Activated CD8-positive, alpha-beta memory T cell treated with anti-CD3 and anti-CD28 coated beads, Interleukin-2, amount 10 ng/mL, durations not matched to agents 7 days and 5 days (primary cell): ENCODE results near the gene NR1H3. TPM values are rescaled to one million over a fixed set of nuclear protein-coding genes. Genes with fewer than 3 reads are reported as not detected.
A peak's percentile ranks its signal among the peaks of the same experiment; 100 is the strongest.

ENCODE experiments used
- ATAC-seq: fragments of 150-1000 bp; cut with Tn5 transposase; one replicate; pipeline ENCODE4 v1.10.0; 2021; ENCODE audit warnings: moderate library complexity
- CTCF ChIA-PET: fragments of 350-600 bp; sonication (Branson Sonifier 250); formaldehyde crosslinking; loops from one replicate; lab custom pipeline; 2021; ENCODE audit warnings: antibody characterized with exemption; lab: Charles Lee
- DNase-seq: peaks from one replicate; pipeline ENCODE4 v3.0.0-alpha.2; 2020
- H3K27ac Mint-ChIP-seq: one replicate; pipeline ENCODE4 v1.8.0; 2021; ENCODE audit warnings: mild to moderate bottlenecking, mixed read lengths
- H3K27me3 Mint-ChIP-seq: one replicate; pipeline ENCODE4 v1.8.0; 2021; ENCODE audit warnings: mixed read lengths
- H3K36me3 Mint-ChIP-seq: one replicate; pipeline ENCODE4 v1.8.0; 2021; ENCODE audit warnings: mild to moderate bottlenecking, mixed read lengths
- H3K4me1 Mint-ChIP-seq: one replicate; pipeline ENCODE4 v1.8.0; 2021; ENCODE audit warnings: mixed read lengths
- H3K4me3 Mint-ChIP-seq: one replicate; pipeline ENCODE4 v1.8.0; 2021; ENCODE audit warnings: mild to moderate bottlenecking, moderate library complexity, mixed read lengths
- H3K9me3 Mint-ChIP-seq: one replicate; pipeline ENCODE4 v1.8.0; 2022; ENCODE audit warnings: low read depth, mixed read lengths
- total RNA-seq, 2 experiments: library from RNA; stranded (reverse); gene quantifications; one replicate each; pipeline ENCODE4 v1.2.3, GENCODE V29; 2021

NR1H3 gene
- total RNA-seq, 2 experiments from 2014 or later = 7.5 to 10.2 TPM

DNA sequence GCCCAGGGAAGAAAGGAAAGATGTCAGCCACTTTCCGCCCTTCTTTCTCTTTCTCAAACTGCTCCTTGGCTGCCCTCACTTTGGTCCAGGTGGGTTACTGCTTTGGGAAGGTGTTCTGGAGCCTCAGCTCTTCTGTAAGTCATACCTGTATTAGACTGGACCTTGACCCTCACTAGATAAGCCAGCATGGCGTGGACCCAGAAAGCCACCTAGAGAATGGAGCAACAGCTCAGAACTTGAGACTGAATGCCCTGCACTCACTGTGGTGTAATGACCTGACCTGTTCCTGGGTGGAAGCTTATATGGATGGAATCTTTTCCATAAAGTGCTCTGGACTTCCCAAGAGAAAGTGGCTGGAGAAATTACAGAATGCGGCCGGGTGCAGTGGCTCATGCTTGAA is 24.7 kb upstream of the NR1H3 start:
- ATAC-seq = no peak
- CTCF ChIA-PET = interaction anchor here (0.8 to 3.6 kb wide), 4 partner anchors 9 to 55 kb away, joined by 4 to 14 read pairs (median 7); partner anchors contain the start of genes ACP2 and ARFGAP2
- no peaks in the 10 kb centered on the region for H3K9me3 Mint-ChIP-seq
- H3K4me1 Mint-ChIP-seq = peaks cover 33% of the 10 kb centered on the region
- DNase-seq = no peak
- H3K4me3 Mint-ChIP-seq = no peak overlapping the region
- peaks cover 51% of the 10 kb centered on the region for H3K36me3 Mint-ChIP-seq
- H3K27me3 Mint-ChIP-seq = no peaks in the 10 kb centered on the region
- no peak overlapping the region for H3K27ac Mint-ChIP-seq

DNA sequence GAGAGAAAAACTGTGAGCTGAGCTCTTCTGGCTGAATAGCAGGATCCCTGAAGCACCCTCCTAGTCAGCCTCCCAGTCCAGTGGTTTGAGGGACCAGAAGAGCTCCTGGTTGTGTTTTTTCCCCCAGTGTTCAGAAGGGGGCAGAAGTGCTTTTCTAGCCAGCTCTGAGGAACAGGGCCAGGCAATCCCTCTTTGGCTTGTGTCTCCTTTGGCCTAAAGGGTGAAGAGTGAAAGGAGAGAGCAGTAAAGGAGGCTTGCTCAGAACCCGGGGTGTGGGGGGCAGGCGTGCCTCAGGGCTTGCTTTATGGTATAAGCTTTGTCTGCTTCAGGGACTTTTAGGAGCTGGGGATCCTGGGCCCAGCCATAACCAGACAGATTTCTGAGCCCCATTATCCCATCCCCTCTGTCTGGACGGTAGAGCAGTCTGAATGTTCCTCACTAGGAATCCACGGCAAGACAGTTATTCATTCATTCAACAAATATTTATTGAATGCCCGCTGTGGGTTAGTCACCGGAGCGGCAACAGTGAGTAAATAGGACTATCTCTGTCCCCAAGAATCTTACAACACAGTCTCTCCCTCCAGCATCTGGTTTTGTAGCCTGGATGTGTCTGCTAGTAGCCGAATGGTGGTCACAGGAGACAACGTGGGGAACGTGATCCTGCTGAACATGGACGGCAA is 23.7 kb upstream of the NR1H3 start:
- peaks cover 47% of the 10 kb centered on the region for H3K36me3 Mint-ChIP-seq
- peak overlapping the region; percentile 26 for H3K27ac Mint-ChIP-seq
- DNase-seq = no peak
- no peak overlapping the region for H3K4me3 Mint-ChIP-seq
- H3K27me3 Mint-ChIP-seq = no peaks in the 10 kb centered on the region
- CTCF ChIA-PET = interaction anchor here (0.6 to 3.6 kb wide), 7 partner anchors 8 to 56 kb away, joined by 3 to 14 read pairs (median 4); partner anchors contain the start of genes ACP2 and ARFGAP2
- H3K4me1 Mint-ChIP-seq = peaks cover 30% of the 10 kb centered on the region
- no peaks in the 10 kb centered on the region for H3K9me3 Mint-ChIP-seq
- peak; percentile 28 for ATAC-seq

DNA sequence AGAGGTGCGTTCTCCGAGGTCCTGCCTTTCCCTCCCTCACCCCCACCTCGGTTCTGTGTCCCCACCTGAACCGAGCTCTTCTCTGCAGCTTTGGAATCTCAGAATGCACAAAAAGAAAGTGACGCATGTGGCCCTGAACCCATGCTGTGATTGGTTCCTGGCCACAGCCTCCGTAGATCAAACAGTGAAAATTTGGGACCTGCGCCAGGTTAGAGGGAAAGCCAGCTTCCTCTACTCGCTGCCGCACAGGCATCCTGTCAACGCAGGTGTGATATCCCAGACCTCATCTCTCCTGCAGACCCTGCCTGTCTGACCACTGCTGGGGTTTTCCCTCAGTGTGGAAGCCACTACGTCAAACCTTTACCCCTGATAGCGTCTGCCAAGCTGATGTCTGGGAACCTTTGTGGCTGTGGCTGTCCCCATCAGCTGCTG is 23.1 kb upstream of the NR1H3 start:
- Mint-ChIP-seq H3K4me3 (no peak overlapping the region), H3K9me3 (no peaks in the 10 kb centered on the region), H3K27ac (peak overlapping the region; percentile 26), H3K36me3 (peaks cover 48% of the 10 kb centered on the region), H3K27me3 (no peaks in the 10 kb centered on the region), H3K4me1 (peaks cover 28% of the 10 kb centered on the region)
- CTCF ChIA-PET = interaction anchor here (1.0 to 3.6 kb wide), 3 partner anchors 14 to 57 kb away, joined by 3 to 14 read pairs (median 8); partner anchors contain the start of genes ACP2 and ARFGAP2
- ATAC-seq = peak; percentile 37
- DNase-seq = no peak

DNA sequence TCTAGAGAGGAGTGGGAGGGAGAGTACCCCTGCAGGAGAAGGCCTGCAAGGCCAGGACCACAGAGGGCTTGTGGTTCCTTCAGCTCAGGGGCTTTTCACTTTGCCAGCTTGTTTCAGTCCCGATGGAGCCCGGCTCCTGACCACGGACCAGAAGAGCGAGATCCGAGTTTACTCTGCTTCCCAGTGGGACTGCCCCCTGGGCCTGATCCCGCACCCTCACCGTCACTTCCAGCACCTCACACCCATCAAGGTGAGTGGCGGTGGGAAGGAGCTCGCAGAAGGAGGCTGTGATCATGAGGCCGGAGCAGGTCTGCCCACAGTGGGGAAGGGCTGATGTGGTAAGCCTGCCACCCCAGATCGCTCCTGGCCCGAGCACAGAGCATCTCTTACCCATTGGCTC is 22.6 kb upstream of the NR1H3 start:
- DNase-seq = no peak
- no peak overlapping the region for H3K4me3 Mint-ChIP-seq
- no peaks in the 10 kb centered on the region for H3K27me3 Mint-ChIP-seq
- peak overlapping the region; percentile 26 for H3K27ac Mint-ChIP-seq
- no peak for ATAC-seq
- CTCF ChIA-PET = interaction anchor here (1.0 to 3.6 kb wide), 3 partner anchors 14 to 57 kb away, joined by 3 to 14 read pairs (median 8); partner anchors contain the start of genes ACP2 and ARFGAP2
- H3K36me3 Mint-ChIP-seq = peaks cover 53% of the 10 kb centered on the region
- no peaks in the 10 kb centered on the region for H3K9me3 Mint-ChIP-seq
- peaks cover 28% of the 10 kb centered on the region for H3K4me1 Mint-ChIP-seq

DNA sequence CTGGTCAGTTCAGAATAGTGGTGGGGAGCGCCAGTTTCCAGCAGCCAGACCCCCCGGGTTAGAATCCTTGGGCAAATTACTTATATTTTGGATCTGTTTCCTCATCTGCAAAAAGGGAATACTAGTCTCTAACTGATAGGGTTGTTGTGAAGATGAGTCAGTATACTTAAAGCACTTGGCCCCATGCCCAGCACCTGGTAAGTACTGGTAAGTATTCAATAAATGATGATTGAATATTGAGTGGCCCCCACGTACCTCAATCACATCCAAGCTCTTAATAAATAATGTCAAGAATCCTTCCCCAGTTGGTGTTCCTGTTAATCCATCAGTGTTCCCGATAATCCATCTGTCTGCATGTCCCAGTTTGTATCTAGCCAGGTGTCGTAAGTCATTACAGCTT is 21.3 kb upstream of the NR1H3 start:
- Mint-ChIP-seq H3K4me3 (no peak overlapping the region), H3K4me1 (peaks cover 28% of the 10 kb centered on the region), H3K27ac (peak overlapping the region; percentile 52), H3K9me3 (no peaks in the 10 kb centered on the region), H3K27me3 (no peaks in the 10 kb centered on the region), H3K36me3 (peaks cover 52% of the 10 kb centered on the region)
- no peak for ATAC-seq
- CTCF ChIA-PET = interaction anchor here (1.2 to 1.7 kb wide), 3 partner anchors 23 to 59 kb away, joined by 3 to 5 read pairs (median 4); no protein-coding TSS in a partner anchor
- DNase-seq = no peak

DNA sequence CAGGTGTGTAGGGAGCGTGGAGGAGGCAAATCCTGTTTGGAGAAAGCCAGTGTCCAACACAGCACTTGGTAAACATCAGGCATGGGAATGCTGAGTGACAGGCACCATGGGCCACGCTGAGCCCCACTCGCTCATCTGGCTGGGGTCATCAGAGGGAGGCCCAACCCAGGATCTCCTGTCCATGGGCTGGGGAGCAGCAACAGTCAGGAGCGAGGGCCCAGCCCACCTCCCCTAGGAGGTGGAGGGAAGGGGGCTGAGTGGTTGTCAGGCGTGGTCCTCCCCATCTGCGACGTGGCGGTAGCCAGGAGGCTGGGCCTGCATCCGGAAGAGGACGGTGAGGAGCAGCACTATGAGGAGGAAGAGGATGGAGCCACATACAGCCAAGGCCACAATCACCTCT is 17.9 kb upstream of the NR1H3 start:
- peaks cover 8% of the 10 kb centered on the region for H3K4me1 Mint-ChIP-seq
- DNase-seq (no peak), ATAC-seq (no peak)
- no peak overlapping the region for H3K4me3 Mint-ChIP-seq
- H3K27ac Mint-ChIP-seq = no peak overlapping the region
- CTCF ChIA-PET = no interaction called here
- no peaks in the 10 kb centered on the region for H3K27me3 Mint-ChIP-seq
- H3K9me3 Mint-ChIP-seq = no peaks in the 10 kb centered on the region
- peaks cover 53% of the 10 kb centered on the region for H3K36me3 Mint-ChIP-seq

DNA sequence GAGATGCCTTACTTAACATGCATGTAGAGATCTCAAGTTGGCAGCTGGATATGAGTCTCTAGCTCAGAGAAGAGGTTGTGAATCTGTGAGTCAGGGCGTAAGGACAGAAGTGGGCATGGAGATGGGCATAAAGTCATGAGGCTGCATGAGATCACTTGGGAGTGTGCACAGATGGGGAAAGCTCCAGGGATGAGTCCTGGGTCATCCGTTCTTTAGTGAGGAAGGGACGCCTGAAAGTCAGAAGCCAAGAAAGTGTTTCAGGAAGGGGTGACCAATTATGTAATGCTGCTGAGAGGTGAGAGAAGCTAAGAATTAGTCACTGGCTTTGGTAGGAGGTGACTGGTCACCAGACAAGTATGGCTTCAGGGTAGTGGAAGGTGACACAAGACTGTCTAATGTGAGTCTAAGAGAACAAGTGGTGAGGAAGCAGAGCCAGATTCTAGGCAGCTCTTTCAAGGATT is 15.9 kb upstream of the NR1H3 start:
- Mint-ChIP-seq H3K36me3 (peaks cover 46% of the 10 kb centered on the region), H3K4me1 (peaks cover 5% of the 10 kb centered on the region), H3K27me3 (no peaks in the 10 kb centered on the region), H3K9me3 (no peaks in the 10 kb centered on the region), H3K27ac (peak overlapping the region; percentile 48), H3K4me3 (no peak overlapping the region)
- CTCF ChIA-PET = interaction anchor here (1.2 to 1.5 kb wide), 2 partner anchors 9 to 18 kb away, joined by 3 to 4 read pairs; no protein-coding TSS in a partner anchor
- DNase-seq (no peak), ATAC-seq (no peak)

DNA sequence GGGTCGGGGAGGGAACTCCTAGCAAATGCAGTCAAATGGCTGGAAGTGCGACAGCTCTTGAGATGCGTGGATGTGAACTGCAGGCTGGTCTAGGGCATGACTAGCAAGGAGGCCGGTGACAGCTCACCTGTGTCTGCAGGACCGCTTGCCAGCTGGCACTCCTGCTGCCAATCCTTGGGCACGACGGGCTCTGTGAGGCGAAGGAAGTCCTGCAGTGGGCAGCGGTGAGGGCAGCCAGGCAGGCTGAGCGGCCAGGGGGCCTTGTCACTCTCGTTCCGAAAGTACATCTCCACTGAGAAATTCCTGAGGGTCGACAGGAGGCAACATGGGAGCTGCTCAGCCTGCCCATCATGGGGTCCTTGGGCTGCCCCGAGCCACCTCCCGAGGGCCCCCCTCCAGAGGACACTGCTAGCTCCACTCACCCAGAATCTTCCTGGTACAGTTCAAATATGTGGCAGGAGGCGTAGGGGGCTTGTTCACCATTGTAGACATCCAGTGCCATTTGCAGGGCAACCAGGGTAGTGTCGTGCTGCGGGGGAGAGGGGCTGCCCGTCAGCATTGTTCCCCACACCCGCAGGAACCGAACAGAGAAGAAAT is 15.1 kb upstream of the NR1H3 start:
- Mint-ChIP-seq H3K4me1 (peaks cover 13% of the 10 kb centered on the region), H3K27ac (no peak overlapping the region), H3K27me3 (no peaks in the 10 kb centered on the region), H3K36me3 (peaks cover 44% of the 10 kb centered on the region), H3K9me3 (no peaks in the 10 kb centered on the region), H3K4me3 (no peak overlapping the region)
- DNase-seq = no peak
- CTCF ChIA-PET = interaction anchor here (1.2 to 1.5 kb wide), 2 partner anchors 9 to 17 kb away, joined by 3 to 4 read pairs; no protein-coding TSS in a partner anchor
- no peak for ATAC-seq

DNA sequence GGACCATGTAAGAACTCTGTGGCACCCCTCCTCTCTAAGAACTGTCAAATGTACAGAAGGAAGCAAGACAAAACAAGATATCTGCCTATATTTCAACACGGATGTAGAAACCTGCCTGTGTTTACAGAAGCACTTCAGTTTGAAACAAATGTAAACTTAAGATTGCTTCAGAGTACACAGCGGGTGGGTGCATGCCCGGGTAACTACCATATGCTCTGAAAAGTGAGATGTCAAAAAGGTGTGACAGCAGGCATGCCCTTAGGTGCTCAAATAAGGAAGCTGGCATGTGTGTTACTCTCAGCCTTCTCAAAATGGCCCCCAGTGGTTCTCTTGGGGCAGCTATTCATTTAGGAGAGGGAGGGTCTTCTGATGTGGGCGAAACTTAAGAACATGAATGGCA is 14.3 kb upstream of the NR1H3 start:
- Mint-ChIP-seq H3K4me3 (no peak overlapping the region), H3K4me1 (peaks cover 19% of the 10 kb centered on the region), H3K9me3 (no peaks in the 10 kb centered on the region), H3K36me3 (peaks cover 40% of the 10 kb centered on the region), H3K27me3 (no peaks in the 10 kb centered on the region), H3K27ac (no peak overlapping the region)
- ATAC-seq (no peak), DNase-seq (no peak)
- CTCF ChIA-PET = no interaction called here

DNA sequence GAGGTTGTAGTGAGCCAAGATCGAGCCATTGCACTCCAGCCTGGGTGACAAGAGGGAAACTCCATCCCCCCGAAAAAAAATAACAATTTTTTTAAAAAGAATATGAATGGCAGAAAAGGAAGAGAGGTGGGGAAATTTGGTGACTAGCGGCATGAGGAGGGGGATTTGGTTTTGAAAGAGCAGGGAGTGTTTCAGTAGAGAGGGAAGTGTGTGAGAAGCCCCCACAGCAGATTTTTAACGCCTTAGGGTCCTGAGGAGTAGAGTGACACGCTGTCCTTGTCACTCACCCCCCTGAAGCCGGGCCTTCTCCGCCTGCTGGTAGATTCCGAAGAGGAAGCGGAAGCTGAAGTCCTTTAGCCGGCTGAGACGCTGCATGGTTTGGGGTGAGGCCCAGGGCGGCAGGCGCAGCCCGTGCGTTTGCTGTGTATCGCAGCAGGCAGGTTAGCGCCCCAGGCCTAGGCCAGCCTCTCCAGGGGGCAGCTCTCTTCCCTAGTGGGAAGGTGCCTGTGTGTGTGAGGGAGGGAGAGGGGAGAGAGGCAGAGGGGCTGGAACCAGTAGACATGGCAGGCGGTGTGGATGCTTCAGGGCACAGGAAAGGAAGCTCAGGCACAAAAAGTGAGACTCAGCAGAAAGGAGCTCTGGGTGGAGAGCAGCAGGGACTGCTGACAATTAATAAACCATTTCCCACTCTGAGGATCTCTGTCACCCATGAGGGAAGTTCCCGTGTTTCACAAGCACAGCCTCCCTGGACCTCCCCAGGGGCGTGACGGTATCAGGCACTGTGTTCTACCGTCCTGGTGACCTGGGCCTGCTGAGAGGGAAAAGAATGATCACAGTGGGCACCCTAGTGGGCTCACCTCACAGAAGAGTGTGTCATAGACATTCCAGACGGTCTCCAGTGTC is 13.1 kb upstream of the NR1H3 start:
- no peaks in the 10 kb centered on the region for H3K27me3 Mint-ChIP-seq
- H3K4me1 Mint-ChIP-seq = peaks cover 24% of the 10 kb centered on the region
- H3K9me3 Mint-ChIP-seq = no peaks in the 10 kb centered on the region
- CTCF ChIA-PET = interaction anchor here (1.2 kb wide), 1 partner anchor 130 kb away, joined by 3 read pairs; no protein-coding TSS in a partner anchor
- no peak overlapping the region for H3K4me3 Mint-ChIP-seq
- ATAC-seq = no peak
- no peak overlapping the region for H3K27ac Mint-ChIP-seq
- peaks cover 32% of the 10 kb centered on the region for H3K36me3 Mint-ChIP-seq
- no peak for DNase-seq

DNA sequence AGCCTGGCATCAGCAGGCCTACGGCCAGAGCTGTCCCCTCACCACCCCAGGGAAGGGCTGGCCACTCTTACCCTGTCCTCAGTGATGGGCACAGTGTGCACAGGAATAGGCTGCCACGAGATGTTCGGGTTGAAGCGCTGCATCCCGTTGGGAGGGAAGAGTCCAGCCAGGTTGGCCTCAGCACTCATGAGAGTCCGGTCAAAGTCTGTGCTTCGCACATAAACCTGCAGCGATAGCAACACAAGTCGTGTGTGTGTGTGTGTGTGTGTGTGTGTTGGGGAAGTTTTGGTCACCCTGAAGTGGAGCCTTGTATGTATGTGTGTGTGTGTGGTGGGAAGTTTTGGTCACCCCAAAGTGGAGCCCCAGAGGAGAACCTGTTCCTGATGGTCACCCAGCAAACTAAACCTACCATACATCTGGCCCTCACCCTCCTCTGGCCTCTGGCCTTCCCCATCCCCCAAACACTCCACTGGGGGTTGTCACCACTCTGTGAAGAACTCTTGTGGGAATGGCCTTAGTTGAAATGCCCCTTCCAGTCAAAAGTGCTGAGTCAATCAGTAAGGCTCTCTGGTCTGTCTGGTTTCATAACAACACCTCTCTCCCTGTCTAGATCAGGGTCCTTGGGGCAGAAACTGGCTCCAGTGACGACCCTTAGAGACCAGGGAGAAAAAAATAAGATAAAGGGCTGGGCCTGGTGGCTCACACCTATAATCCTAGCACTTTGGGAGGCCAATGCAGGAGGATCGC is 12.0 kb upstream of the NR1H3 start:
- ATAC-seq (no peak), DNase-seq (no peak)
- CTCF ChIA-PET = no interaction called here
- H3K36me3 Mint-ChIP-seq = peaks cover 25% of the 10 kb centered on the region
- H3K27me3 Mint-ChIP-seq = no peaks in the 10 kb centered on the region
- H3K4me1 Mint-ChIP-seq = peaks cover 26% of the 10 kb centered on the region
- H3K27ac Mint-ChIP-seq = peak overlapping the region; percentile 60
- H3K4me3 Mint-ChIP-seq = no peak overlapping the region
- no peaks in the 10 kb centered on the region for H3K9me3 Mint-ChIP-seq

DNA sequence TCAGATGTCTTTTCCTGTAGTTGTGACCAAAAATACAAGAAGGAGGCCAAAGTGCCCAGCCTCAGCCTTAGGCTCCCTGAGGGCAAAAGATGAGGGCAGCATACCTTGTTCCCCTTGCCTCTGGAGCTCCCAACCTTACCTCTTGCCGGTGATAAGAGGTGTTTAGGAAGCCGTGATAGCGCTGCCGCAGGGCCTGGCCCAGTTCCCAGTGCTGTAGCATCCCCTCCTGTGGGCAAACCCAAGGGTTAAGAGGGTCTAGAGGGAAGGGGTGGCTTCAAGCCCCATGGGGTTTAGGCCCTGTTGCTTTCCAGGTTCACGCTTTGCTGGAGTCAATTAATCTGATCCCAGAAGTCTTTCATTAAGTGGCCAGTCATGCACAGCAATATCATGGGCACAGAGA is 10.3 kb upstream of the NR1H3 start:
- CTCF ChIA-PET = interaction anchor here (0.6 to 3.4 kb wide), 6 partner anchors 11 to 164 kb away, joined by 3 to 32 read pairs (median 10); partner anchors contain the start of genes DDB2 and NR1H3
- H3K9me3 Mint-ChIP-seq = no peaks in the 10 kb centered on the region
- peak overlapping the region; percentile 89 for H3K4me3 Mint-ChIP-seq
- ATAC-seq = no peak
- DNase-seq = no peak
- H3K4me1 Mint-ChIP-seq = peaks cover 29% of the 10 kb centered on the region
- no peaks in the 10 kb centered on the region for H3K27me3 Mint-ChIP-seq
- H3K36me3 Mint-ChIP-seq = peaks cover 12% of the 10 kb centered on the region
- H3K27ac Mint-ChIP-seq = peak overlapping the region; percentile 94
